ENCODE results near the gene ANGPT4. TPM values are rescaled to one million over a fixed set of nuclear protein-coding genes. Genes with fewer than 3 reads are reported as not detected.

Gene ANGPT4
- total and polyA plus RNA-seq, 10 of the 15 experiments (the other 5 are each of a cell fraction or from before 2014, with no cell fraction given), result 0.01 to 0.16 TPM; not detected in 8

GRCh38 chr20:833450-834150, 82.5 kb downstream of the ANGPT4 start, which contains the start of gene FAM110A (continued):
- TF ChIP-seq PML (IDR thresholded peaks at IDR 0.05; ENCODE audit: low read length) (0 out of 2 replicates have a peak, but pooled peaks have one; percentile 37), YY1 (IDR thresholded peaks at IDR 0.05; ENCODE audit: low read depth, low read length) (no peak), CREM (IDR thresholded peaks at IDR 0.05; ENCODE audit: low read depth) (peak; percentile 61; the same call in 1 of the 2 replicates), ATF2 (IDR thresholded peaks at IDR 0.05; ENCODE audit: low read length) (no peak), NFIC (IDR thresholded peaks at IDR 0.05; ENCODE audit: low read depth, low read length) (peak; percentile 60; the same call in 1 of the 2 replicates), RFX5 (IDR thresholded peaks at IDR 0.05; ENCODE audit: low read depth, low read length) (no peak), ZNF207 (IDR thresholded peaks at IDR 0.05; ENCODE audit: borderline replicate concordance) (peak; percentile 79), PAX8 (IDR thresholded peaks at IDR 0.05) (no peak), CTCF (IDR thresholded peaks at IDR 0.05 in 2 of 3, conservative IDR thresholded peaks at IDR 0.05 in 1 of 3; ENCODE audit: control insufficient read depth in 2 of 3, extremely low read depth in 1 of 3, insufficient read depth in 1 of 3, low read depth in 3 of 3, low read length in 3 of 3) (no peak), ZNF592 (IDR thresholded peaks at IDR 0.05) (no peak), CREB1 (IDR thresholded peaks at IDR 0.05; ENCODE audit: low read depth) (peak; percentile 65; the same call in 1 of the 2 replicates), SMARCA5 (IDR thresholded peaks at IDR 0.05) (peak; percentile 72), FOXM1 (IDR thresholded peaks at IDR 0.05; ENCODE audit: low read depth, low read length) (peak; percentile 90), WRNIP1 (IDR thresholded peaks at IDR 0.05; ENCODE audit: borderline replicate concordance, low read depth, low read length) (no peak), REST (IDR thresholded peaks at IDR 0.05; ENCODE audit: low read depth, low read length) (no peak), E4F1 (IDR thresholded peaks at IDR 0.05; ENCODE audit: borderline replicate concordance, partially characterized antibody) (peak; percentile 80)
